Measurements from ENCODE around the gene PKNOX2. TPM values are rescaled to one million over a fixed set of nuclear protein-coding genes. Genes with fewer than 3 reads are reported as not detected.

Gene PKNOX2
- total RNA-seq, 1 donor = 0.86 TPM

- TF ChIP-seq, protein P1, sequence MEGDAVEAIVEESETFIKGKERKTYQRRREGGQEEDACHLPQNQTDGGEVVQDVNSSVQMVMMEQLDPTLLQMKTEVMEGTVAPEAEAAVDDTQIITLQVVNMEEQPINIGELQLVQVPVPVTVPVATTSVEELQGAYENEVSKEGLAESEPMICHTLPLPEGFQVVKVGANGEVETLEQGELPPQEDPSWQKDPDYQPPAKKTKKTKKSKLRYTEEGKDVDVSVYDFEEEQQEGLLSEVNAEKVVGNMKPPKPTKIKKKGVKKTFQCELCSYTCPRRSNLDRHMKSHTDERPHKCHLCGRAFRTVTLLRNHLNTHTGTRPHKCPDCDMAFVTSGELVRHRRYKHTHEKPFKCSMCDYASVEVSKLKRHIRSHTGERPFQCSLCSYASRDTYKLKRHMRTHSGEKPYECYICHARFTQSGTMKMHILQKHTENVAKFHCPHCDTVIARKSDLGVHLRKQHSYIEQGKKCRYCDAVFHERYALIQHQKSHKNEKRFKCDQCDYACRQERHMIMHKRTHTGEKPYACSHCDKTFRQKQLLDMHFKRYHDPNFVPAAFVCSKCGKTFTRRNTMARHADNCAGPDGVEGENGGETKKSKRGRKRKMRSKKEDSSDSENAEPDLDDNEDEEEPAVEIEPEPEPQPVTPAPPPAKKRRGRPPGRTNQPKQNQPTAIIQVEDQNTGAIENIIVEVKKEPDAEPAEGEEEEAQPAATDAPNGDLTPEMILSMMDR (IDR thresholded peaks at IDR 0.05; ENCODE audit: insufficient read depth, low read depth, low read length) = no peak
- DNase-seq (ENCODE audit: low read depth) = peak; percentile 24
- no peak overlapping the region for H3K4me3 ChIP-seq (ENCODE audit: low read depth, low read length)
These were observed 89.4 kb downstream of the PKNOX2 start for GRCh38 chr11:125253795-125254525.

DNA sequence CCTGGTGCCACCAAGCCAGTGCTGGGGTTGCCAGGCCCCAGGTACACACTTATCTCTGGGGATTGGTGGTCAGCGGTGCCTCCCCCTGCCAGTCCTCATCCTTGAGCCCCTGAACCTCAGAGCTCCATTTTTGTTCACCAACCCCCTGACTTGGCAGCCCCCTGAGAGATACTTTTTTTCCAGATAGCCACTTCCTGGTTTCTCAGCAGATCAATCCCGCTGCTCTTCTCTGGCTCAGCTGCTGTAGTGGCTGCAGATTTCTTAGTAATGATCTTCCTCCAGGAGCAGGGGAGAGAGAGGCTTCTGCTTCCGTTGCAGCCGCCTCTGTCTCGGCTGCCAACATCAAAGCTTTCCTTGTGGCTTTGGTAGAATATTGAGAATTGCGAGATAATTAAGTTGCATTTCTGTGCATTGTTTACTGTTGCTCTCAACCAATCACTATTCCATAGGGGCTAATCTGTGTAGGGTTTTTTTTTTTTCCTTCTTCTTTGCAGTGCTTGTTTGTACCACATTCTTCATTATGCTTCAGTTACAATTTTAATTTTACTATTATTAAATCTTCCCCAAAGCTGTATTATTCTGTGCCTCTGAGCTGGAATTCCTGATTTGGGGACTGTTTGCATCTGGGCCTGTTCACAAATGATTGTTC, 92.1 kb downstream of the PKNOX2 start:
- no peak overlapping the region for H3K4me3 ChIP-seq (ENCODE audit: low read depth, low read length)
- TF ChIP-seq, protein P1 (IDR thresholded peaks at IDR 0.05; ENCODE audit: insufficient read depth, low read depth, low read length) = no peak
- DNase-seq (ENCODE audit: low read depth) = no peak

DNA sequence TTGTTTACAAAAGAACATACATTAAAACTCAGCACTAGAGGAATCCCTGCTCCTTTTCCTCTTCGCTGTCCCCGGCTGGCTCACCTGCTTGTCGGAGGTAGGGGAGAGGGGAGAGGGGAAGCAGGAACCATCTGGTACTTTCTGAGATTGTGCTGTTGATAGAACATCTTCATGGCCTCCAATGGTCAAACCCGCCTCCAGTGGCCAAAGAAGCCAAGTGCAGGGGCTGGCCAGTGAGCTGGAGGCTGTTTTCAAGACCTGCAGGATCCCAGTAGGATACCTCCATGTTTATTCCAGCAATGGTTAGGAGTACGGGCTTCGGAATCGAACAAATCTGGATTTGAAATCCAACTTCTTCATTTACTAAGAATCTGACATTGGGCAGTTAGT, 92.6 kb downstream of the PKNOX2 start:
- no peak overlapping the region for H3K4me3 ChIP-seq (ENCODE audit: low read depth, low read length)
- TF ChIP-seq, protein P1 (IDR thresholded peaks at IDR 0.05; ENCODE audit: insufficient read depth, low read depth, low read length) = peak; percentile 34
- DNase-seq (ENCODE audit: low read depth) = no peak

- TF ChIP-seq, protein P1 (IDR thresholded peaks at IDR 0.05; ENCODE audit: insufficient read depth, low read depth, low read length) = no peak
- H3K4me3 ChIP-seq (ENCODE audit: low read depth, low read length) = no peak overlapping the region
- no peak for DNase-seq (ENCODE audit: low read depth)
These were observed 93.2 kb downstream of the PKNOX2 start for GRCh38 chr11:125257751-125258150.

DNA sequence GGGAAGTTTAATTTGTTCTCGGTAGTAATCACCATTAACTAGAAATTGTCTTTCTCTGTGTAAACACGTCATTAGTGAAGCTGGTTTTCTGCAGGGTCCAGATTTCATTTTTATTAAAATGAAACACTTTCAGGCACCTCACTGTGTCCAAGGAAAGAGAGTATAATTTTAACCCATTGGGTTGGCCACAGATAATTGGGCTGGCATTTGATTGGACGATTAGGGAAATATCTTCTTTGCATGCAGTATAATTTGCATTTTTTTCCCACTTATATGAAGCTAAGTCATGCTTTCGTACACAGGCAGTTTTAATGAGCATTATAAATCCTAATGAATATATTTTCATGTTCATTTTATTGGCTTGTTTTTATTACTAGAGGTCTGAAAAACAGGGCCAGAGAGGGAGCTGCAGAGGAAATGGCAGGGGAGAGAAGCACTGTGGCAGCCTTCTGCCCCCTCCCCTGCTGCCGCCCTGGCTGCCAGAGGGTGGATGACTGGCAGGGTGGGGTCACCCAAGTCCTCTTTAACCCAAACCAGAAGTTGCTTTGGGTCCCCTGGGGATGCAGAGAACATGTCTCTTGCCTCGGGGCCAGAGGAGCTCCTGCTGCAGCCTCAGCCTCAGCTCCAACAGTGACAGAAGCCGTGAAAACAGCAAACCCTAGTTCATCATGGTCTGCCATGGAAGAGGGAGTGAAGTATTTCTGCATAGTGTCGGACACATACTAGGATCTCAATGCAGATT, 93.9 kb downstream of the PKNOX2 start:
- TF ChIP-seq, protein P1 (IDR thresholded peaks at IDR 0.05; ENCODE audit: insufficient read depth, low read depth, low read length) = no peak
- no peak for DNase-seq (ENCODE audit: low read depth)
- no peak overlapping the region for H3K4me3 ChIP-seq (ENCODE audit: low read depth, low read length)

GRCh38 chr11:125261588-125261987, 97.0 kb downstream of the PKNOX2 start:
- no peak overlapping the region for H3K4me3 ChIP-seq (ENCODE audit: low read depth, low read length)
- TF ChIP-seq, protein P1 (IDR thresholded peaks at IDR 0.05; ENCODE audit: insufficient read depth, low read depth, low read length) = no peak
- no peak for DNase-seq (ENCODE audit: low read depth)

Data from fibroblast of villous mesenchyme (primary cell).